Esophagus squamous epithelium (tissue), 5 donors: ENCODE measurements around the gene PARD3. TPM values are rescaled to one million over a fixed set of nuclear protein-coding genes. Genes with fewer than 3 reads are reported as not detected.

Source experiments
- DNase-seq: peaks from one replicate; lab custom pipeline; 2025; lab: John Stamatoyannopoulos, UW
- H3K27ac ChIP-seq, 4 donors: fragments of 200-600 bp; sonication (generic); one replicate each; pipeline ENCODE4 v1.5.1; 2016 to 2019; ENCODE audit warnings: mild to moderate bottlenecking in 1 of 4
- H3K27me3 ChIP-seq, 4 donors: fragments of 200-600 bp; sonication (generic); 1 replicate in 3 of 4; 2 replicates in 1 of 4; pipeline versions ENCODE4 v1.5.1 to v1.6.0; 2017 to 2021; ENCODE audit warnings: antibody characterized with exemption in 1 of 4
- H3K36me3 ChIP-seq, 3 donors: fragments of 200-600 bp; sonication (generic); one replicate each; pipeline ENCODE4 v1.5.1; 2016 to 2019
- H3K4me1 ChIP-seq, 3 donors: fragments of 200-600 bp; sonication (generic); one replicate each; pipeline ENCODE4 v1.5.1; 2017 to 2019
- H3K4me3 ChIP-seq, 4 donors: fragments of 200-600 bp; sonication (generic); 1 replicate in 3 of 4; 2 replicates in 1 of 4; pipeline ENCODE4 v1.5.1; 2016 to 2019; ENCODE audit warnings: mild to moderate bottlenecking in 2 of 4, moderate library complexity in 1 of 4
- H3K9me3 ChIP-seq, 3 donors: fragments of 200-600 bp; sonication (generic); one replicate each; pipeline ENCODE4 v1.5.1; 2016 to 2019
- POLR2A ChIP-seq, 4 donors: fragments of 450-650 bp; IDR thresholded peaks; one replicate each; pipeline ENCODE4 v1.6.1; 2017; ENCODE audit warnings: antibody characterized with exemption in 4 of 4, mild to moderate bottlenecking in 4 of 4, moderate library complexity in 3 of 4
- WGBS, 2 donors: methylation state at CpG; one replicate each; pipeline ENCODE4 v1.1.5; 2018; 5-methylcytosine and 5-hydroxymethylcytosine counted together
- intact Hi-C: fragments of 100-400 bp; cut with DNase I; formaldehyde crosslinking; loops from one replicate; pipeline ENCODE4 v1.15.0; 2022
- total RNA-seq, 4 donors: library from RNA; depleted of rRNA; stranded (reverse); fragments of >200 nt; gene quantifications; one replicate each; pipeline ENCODE4 v1.1.0, GENCODE V29; 2016
- TF ChIP-seq, protein P1 (sequence below), 6 experiments: fragments of 450-650 bp in 4 of 6; fragments of 200-600 bp in 2 of 6; sonication (generic) in 2 of 6; IDR thresholded peaks; one replicate each; pipeline ENCODE4 v1.5.1; 2016 to 2019; ENCODE audit warnings: antibody characterized with exemption in 6 of 6, mild to moderate bottlenecking in 4 of 6, moderate library complexity in 4 of 6
- donor health status: DM: yes; HTN: yes; CAD: no.

Gene PARD3
- total RNA-seq, 4 donors from 2014 or later = 57.3 to 114 (median 81.7) TPM

GRCh38 chr10:34641147-34641912, 173.8 kb downstream of the PARD3 start:
- Histone ChIP-seq H3K36me3 (no peaks in the 10 kb centered on the region), H3K27me3 (no peaks in the 10 kb centered on the region), H3K4me1 (peaks cover 0 to 63% (median 3%) of the 10 kb centered on the region in 3 donors), H3K27ac (no peak overlapping the region), H3K4me3 (no peak overlapping the region), H3K9me3 (no peaks in the 10 kb centered on the region)
- 87 to 89% methylated on average over 12 to 14 of the region's 18 CpGs for WGBS, 2 donors
- DNase-seq = no peak
- intact Hi-C loops = no loop called here
- TF ChIP-seq, protein P1, sequence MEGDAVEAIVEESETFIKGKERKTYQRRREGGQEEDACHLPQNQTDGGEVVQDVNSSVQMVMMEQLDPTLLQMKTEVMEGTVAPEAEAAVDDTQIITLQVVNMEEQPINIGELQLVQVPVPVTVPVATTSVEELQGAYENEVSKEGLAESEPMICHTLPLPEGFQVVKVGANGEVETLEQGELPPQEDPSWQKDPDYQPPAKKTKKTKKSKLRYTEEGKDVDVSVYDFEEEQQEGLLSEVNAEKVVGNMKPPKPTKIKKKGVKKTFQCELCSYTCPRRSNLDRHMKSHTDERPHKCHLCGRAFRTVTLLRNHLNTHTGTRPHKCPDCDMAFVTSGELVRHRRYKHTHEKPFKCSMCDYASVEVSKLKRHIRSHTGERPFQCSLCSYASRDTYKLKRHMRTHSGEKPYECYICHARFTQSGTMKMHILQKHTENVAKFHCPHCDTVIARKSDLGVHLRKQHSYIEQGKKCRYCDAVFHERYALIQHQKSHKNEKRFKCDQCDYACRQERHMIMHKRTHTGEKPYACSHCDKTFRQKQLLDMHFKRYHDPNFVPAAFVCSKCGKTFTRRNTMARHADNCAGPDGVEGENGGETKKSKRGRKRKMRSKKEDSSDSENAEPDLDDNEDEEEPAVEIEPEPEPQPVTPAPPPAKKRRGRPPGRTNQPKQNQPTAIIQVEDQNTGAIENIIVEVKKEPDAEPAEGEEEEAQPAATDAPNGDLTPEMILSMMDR (IDR thresholded peaks at IDR 0.05) = no peak
- no peak for TF ChIP-seq POLR2A (IDR thresholded peaks at IDR 0.05)

DNA sequence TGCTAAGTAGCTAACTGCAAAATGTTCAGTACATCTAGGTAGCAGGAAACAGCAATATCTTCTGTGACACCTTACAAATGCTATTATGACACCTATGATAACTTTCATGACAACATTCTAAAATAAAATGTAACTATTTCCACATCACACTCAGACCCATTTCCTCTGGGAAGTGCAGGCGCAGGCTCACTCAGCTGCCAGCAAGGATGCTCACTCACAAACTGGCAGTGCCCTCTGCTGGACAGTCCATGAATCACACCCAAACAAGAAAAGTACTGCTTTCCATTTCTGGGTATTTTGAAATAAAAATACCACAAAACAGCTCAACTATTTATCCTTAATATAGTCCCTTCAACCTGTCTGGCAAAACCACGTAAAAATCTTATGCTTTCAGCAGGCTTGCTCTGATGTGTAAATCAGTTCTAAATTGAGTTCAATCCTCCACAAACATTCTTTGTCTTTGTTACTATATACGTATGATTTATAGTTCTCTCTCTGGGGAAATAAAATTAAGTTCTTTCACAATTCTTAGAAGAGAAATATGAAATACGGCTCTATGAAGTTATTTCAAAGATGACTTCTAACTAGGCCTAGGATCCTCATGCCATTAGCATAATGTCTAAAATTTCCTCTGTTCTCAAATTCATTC, 176.6 kb downstream of the PARD3 start:
- H3K27ac ChIP-seq = peak overlapping the region in 1 of 4 donors; percentile 10
- H3K9me3 ChIP-seq = no peaks in the 10 kb centered on the region
- no peaks in the 10 kb centered on the region for H3K27me3 ChIP-seq
- no peak for DNase-seq
- TF ChIP-seq POLR2A (IDR thresholded peaks at IDR 0.05) = no peak
- TF ChIP-seq, protein P1 (IDR thresholded peaks at IDR 0.05) = peak; percentile 78 to 95 (median 91)
- no peaks in the 10 kb centered on the region for H3K36me3 ChIP-seq
- whole genome bisulfite sequencing, 2 donors = 22 to 26% methylated on average over 4 of the region's 4 CpGs
- intact Hi-C loops = loop anchor here (10.0 kb wide), 1 partner anchor 1304 kb away; the partner anchor contains the start of gene NRP1
- peaks cover 0 to 57% (median 3%) of the 10 kb centered on the region in 3 donors for H3K4me1 ChIP-seq
- no peak overlapping the region for H3K4me3 ChIP-seq

DNA sequence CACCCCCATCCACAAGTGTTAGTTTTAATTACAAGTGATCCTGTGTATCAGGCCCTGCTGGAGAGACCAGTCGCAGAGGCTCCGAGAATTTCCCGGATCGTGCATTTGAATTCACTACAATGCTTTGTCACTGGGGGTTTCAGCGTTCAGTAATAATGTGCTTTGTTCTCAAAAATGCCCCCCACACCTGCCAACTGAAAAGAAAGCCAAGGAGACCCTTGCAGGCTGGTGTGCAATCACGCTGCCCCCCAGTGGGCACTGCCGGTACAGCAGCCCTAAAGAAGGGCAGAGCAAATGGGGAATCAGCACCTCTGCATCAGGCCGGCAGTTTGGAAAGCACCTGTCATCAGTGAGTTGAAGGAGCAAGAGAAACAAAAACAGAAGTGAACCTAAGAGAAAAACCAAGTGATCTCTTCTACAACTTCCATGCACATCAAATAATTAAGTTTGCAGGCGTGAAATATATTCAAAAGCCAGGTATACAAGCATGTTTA, 177.6 kb downstream of the PARD3 start:
- intact Hi-C loops = loop anchor here (10.0 kb wide), 1 partner anchor 1303 kb away; the partner anchor contains the start of gene NRP1

GRCh38 chr10:34635111-34635510, 180.0 kb downstream of the PARD3 start:
- 81 to 93% methylated on average over 4 to 5 of the region's 6 CpGs for WGBS, 2 donors
- no peak for DNase-seq
- no peak overlapping the region for H3K4me3 ChIP-seq
- H3K27me3 ChIP-seq = no peaks in the 10 kb centered on the region
- H3K36me3 ChIP-seq = no peaks in the 10 kb centered on the region
- no peak overlapping the region for H3K27ac ChIP-seq
- H3K9me3 ChIP-seq = no peaks in the 10 kb centered on the region
- TF ChIP-seq, protein P1 (IDR thresholded peaks at IDR 0.05) = no peak
- no peak for TF ChIP-seq POLR2A (IDR thresholded peaks at IDR 0.05)
- H3K4me1 ChIP-seq = peaks cover 0 to 30% (median 3%) of the 10 kb centered on the region in 3 donors
- intact Hi-C loops = loop anchor here (10.0 kb wide), 1 partner anchor 1300 kb away; the partner anchor contains the start of gene NRP1

More for the DNA sequence above, 177.6 kb downstream of the PARD3 start:
- Histone ChIP-seq H3K27ac (no peak overlapping the region), H3K4me3 (no peak overlapping the region), H3K9me3 (no peaks in the 10 kb centered on the region), H3K27me3 (no peaks in the 10 kb centered on the region), H3K36me3 (no peaks in the 10 kb centered on the region), H3K4me1 (peaks cover 0 to 51% (median 3%) of the 10 kb centered on the region in 3 donors)
- TF ChIP-seq, protein P1 (IDR thresholded peaks at IDR 0.05) = peak; percentile 63 to 97 (median 90)
- TF ChIP-seq POLR2A (IDR thresholded peaks at IDR 0.05) = no peak
- 18 to 38% methylated on average over 5 to 7 of the region's 9 CpGs for WGBS, 2 donors
- DNase-seq = no peak
